Panc1 (cell line): ENCODE data around the gene CD207.

Source experiments
- POLR2AphosphoS5 ChIP-seq: IDR thresholded peaks from 2 replicates; pipeline ENCODE4 v1.6.1; 2012; ENCODE audit warnings: mild to moderate bottlenecking, low read depth, low read length, moderate library complexity
- REST ChIP-seq, 2 experiments: IDR thresholded peaks; 2 replicates each; pipeline ENCODE4 v1.6.1; 2011 to 2012; ENCODE audit warnings: low read depth in 2 of 2, control low read depth in 1 of 2, low read length in 1 of 2, mild to moderate bottlenecking in 1 of 2, moderate library complexity in 1 of 2; ENCODE audit not compliant: insufficient read depth in 1 of 2
- TF ChIP-seq, protein P1 (sequence below): fragments of 450-650 bp; IDR thresholded peaks from 2 replicates; pipeline ENCODE4 v1.5.1; 2017; ENCODE audit warnings: mild to moderate bottlenecking

- TF ChIP-seq, protein P1, sequence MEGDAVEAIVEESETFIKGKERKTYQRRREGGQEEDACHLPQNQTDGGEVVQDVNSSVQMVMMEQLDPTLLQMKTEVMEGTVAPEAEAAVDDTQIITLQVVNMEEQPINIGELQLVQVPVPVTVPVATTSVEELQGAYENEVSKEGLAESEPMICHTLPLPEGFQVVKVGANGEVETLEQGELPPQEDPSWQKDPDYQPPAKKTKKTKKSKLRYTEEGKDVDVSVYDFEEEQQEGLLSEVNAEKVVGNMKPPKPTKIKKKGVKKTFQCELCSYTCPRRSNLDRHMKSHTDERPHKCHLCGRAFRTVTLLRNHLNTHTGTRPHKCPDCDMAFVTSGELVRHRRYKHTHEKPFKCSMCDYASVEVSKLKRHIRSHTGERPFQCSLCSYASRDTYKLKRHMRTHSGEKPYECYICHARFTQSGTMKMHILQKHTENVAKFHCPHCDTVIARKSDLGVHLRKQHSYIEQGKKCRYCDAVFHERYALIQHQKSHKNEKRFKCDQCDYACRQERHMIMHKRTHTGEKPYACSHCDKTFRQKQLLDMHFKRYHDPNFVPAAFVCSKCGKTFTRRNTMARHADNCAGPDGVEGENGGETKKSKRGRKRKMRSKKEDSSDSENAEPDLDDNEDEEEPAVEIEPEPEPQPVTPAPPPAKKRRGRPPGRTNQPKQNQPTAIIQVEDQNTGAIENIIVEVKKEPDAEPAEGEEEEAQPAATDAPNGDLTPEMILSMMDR: no peak
- TF ChIP-seq REST (IDR thresholded peaks at IDR 0.05; ENCODE audit: insufficient read depth in 1 of 2, low read depth in 2 of 2, low read length in 1 of 2) (no peak), POLR2AphosphoS5 (no peak)
Observed at GRCh38 chr2:70784320-70784719, 51.3 kb downstream of the CD207 start.
